Urothelium cell line (cell line): ENCODE data around the gene CAMKK2.
"Not testable (repeated sequence)": the region's sequence is repeated elsewhere in the genome, so short reads cannot be mapped to it uniquely, and the experiment has no call there.

Source experiments
- DNase-seq: peaks from one replicate; pipeline ENCODE4 v3.0.0; 2011; ENCODE audit warnings: low spot score, mixed read lengths
- FAIRE-seq: peaks from 2 replicates; lab custom pipeline; 2011; peaks lifted over from hg19 to GRCh38; lab: Jason Lieb, UNC

The CAMKK2 gene

DNA sequence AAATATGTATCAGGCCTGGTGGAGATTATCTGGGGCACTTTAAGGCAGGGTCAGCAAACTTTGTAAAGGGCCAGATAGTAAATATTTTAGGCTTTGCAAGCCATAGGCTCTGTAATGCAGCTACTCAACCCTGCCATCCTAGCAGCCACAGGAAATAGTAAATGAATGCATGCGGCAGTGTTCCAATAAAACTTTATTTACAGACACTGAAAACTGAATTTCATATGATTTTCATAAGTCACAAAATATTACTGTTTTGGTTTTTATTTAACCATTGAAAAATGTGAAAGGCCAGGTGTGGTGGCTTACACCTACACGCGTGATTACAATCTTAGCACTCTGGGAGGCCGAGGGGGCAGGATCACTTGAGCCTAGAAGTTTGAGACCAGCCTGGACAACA is 3.2 kb upstream of the CAMKK2 start:
- FAIRE-seq = no peak
- no peak for DNase-seq

DNA sequence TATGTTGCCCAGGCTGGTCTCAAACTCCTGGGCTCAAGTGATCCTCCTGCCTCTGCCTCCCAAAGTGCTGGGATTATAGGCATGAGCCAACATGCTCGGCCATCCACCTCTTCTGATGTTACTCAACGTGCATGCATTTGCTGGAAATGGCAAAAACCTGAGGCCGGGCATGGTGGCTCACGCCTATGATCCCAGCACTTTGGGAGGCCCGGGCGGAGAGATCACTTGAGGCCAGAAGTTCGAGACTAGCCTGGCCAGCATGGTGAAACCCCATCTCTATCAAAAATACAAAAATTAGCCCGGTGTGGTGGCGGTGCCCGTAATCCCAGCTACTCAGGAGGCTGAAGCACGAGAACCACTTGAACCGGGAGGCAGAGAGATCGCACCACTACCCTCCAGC is 1.9 kb upstream of the CAMKK2 start:
- FAIRE-seq, DNase-seq: not testable (repeated sequence)

DNA sequence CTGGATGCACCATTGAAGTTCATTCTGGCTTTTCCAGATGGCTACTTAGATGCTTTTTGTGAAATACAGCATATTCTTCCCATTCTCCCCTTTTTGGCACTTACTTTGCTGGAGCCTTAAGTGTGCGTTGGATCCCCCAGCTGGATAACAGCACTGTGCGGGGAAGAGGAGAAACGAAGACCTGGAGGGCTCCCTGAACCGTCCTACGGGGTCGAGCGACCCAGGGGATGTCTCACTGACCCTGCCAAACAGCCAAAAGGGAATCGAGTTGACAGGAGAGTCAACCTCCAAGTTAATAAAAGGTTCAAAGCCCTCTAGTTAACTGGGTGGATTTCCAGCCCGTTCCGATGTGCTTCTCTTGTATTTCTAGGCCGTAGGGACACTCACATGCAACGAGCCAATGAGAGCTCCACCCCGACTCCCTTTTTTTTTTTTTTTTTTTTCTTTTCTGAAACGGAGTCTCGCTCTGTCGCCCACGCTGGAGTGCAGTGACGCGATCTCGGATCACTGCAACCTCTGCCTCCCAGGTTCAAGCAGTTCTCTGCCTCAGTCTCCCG is 1.0 kb upstream of the CAMKK2 start:
- DNase-seq (peak; percentile 34), FAIRE-seq (no peak)

DNA sequence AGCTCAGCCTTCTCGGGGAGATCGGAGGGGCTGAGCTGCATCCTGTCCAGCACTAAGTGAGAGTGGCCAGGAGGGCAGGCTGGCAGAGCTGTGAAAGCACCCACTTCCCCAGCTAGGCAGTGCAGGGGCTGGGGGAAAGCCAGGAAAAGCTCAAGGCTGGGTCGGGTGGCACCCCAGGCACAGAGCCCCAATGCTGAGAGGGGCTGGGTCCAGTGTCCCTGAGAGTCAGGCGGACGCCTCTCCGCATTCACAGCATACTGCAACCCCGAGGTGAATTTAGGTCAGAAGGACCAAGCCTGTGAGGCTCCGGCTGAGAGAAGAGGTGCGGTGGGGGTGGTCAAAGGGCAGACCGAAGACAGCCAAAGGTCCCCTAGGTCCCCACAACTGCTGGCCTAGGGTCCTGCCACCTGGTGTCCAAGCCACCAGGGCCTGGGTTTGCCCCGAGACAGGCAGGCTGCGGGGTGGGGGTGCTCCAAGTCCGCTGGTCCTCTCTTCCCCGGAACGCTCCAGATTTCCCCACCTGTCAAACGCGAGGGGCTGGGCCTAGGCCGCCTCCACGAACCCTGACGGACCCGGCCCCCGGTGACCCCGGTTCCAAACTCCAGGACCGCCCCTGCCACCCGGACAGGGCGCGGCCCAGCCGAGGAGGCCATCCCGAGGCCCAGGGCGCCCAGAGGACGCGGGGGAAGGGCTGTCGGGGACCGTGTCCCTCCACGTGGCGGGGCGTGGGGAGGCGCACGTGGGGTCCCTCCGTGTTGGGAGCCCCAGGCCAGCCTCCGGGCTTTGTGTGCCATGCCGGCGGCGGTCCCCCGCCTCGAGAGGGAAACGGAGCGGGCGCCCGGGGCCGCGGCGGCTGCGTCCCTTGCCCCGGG is 527 bp downstream of the CAMKK2 start:
- peak; percentile 24 for DNase-seq
- FAIRE-seq = no peak

DNA sequence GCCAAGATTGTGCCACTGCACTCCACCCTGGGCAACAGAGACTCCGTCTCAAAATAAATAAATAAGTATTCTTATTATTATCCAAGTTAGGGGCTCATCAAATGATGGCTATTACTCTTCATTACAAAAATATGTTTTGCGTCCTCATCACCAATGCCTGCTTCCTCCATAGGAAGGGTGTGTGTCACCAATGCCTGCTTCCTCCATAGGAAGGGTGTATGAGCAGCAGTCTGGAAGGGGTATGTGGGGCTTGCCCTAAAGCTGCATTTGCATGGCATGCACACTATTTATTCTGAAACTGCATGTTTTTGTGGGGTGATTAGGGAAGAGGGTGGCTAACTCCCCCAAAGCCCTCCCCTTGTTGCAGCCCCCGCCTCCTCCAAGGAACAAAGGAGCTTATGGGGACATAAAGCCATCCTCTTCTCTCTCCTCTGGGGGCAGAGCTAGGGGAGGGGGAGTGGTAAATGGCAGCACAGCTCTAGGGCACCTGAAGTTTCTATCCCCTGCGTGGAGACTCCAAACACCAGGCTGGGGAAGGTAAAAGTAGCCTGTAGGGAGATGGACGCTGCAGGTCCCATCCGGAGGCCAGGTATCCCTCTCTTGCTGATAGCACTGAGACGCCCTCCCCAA is 1.3 kb downstream of the CAMKK2 start:
- no peak for FAIRE-seq
- DNase-seq = peak; percentile 27

DNA sequence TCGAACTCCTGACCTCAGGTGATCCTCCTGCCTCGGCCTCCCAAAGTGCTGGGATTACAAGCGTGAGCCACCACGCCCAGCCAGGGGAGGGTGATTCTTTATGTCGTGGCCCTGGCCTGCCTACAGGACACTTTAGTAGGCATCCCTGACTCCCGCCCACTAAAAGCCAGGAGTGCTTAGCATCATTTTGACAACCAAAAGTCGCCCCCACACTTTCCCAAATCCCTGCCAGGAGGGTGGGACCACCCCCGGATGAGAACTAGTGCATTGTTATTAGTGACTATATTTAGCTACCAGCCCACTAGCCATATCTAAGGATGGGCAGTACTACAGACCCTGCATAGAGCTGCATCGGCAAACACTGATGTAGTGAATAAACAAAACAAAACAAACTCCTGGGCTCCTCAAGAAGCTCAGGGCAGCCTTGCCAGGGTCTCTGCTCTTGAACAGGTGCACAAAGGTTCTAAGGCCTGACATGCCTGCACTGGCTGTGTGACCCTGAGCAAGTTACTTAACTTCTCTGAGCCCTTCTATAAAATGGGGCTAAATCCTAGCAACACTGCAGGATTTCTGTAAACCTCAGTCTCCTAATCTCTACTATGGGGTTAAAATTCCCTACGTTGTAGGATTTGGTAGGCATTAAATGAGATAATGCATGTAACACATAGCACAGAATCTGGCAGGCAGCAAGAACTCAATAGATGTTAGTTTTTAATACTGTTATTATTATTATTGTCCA is 2.2 kb downstream of the CAMKK2 start:
- FAIRE-seq = no peak

DNA sequence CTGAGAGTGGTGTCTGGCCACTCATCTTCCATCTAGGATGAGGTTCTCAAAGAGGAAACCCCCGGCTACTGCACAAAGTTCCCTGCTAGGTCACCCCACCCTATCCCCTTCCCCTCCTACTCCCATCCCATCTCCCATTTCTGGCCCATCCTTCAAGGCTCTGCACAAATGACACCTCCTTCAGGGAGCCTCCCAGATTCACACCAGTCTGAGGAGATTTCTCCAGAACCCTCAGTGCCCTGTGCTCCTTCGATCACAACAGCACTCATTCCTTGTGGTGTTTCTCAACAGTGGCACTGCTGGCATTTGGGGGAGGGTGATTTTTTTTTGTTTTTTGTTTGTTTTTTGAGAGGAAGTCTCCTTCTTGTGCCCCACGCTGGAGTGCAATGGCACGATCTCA is 2.9 kb downstream of the CAMKK2 start:
- FAIRE-seq (no peak), DNase-seq (no peak)

More for the DNA sequence above, 2.2 kb downstream of the CAMKK2 start:
- no peak for DNase-seq

DNA sequence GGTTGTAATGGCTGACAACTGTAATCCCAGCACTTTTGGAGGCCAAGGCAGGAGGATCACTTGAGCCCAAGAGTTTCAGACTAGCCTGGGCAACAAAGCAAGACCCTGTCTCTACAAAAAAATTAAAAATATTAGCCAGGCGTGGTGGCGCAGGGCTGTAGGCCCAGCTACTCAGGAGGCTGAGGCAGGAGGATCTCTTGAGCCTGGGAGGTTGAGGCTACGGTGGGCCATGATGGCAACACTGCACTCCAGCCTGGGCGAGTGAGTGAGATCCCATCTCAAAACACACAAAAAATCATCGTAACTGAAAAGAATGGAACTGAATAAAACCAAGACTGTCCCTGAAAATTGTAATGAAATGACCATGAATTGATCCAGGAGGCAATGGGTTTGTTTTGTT is 6.1 kb downstream of the CAMKK2 start:
- DNase-seq = no peak
- FAIRE-seq = no peak

DNA sequence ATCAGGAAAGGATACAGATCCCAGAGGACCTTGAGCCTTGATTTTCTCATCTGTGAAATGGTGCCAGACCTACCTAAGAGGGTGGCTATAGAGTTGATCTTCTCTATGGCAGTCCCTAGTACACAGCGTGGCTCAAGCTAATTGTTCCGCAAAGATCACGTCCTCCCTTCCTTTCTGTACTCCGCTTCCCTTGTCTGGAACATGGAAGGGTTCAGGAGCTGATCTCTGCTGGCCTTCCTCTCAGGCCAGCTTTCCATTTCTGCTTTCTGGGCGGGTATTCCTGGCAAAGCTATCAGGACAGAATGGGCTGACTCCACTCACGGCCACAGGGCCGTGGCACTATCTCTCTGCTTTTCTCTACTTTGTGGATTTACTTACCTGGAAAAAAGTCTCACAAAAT is 6.5 kb downstream of the CAMKK2 start:
- no peak for DNase-seq
- no peak for FAIRE-seq

DNA sequence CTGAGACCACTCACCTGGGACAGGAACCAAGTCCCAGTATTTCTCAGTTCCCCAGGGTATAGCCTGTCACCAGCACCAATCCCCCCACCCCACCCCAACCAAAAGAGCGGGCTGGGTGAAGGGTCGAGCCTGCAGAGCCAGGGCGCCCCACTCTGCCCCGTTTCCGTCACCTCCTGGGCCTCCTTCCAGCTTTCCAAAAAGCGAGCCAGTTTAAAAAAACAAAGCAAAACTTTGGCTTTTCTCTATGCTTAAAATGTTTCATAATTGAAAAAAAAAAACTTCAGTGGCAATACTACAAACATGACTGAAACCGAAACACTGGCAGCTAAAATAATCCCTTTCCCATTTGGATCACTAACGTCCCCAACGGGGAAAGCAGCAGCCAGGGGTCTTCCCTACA is 7.5 kb downstream of the CAMKK2 start:
- FAIRE-seq = no peak

DNA sequence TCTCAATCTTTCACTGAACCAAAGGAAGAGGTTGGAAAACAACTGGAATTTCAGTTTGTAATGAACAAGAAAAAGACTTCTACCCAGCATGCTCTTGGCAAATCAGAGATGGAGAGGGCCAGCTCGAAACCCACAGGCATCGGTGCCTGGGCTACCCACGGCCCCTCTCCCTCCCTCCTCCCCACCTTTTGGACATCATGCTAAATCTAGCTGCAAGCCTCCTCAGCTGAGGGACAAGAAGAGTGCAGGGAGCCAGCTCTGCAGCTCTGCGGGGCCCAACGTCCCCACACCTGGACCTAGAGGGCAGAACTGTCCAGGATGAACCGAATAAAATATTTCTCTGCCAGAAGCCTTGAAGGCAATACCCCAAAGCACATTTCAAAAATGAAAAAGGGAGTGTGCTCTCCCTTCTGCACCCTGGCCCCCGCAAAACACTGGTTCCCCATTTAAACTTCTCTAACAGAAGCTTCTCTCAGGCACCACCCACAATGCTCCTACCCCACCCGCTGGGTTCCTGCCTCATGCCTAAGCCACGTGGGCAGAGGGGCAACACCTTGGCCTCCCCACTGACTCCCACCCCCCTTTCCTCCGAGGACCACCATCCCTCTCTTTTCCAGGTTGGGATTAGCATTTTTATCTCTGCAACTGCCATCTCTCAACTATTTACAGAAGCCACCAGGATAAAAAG is 8.2 kb downstream of the CAMKK2 start:
- FAIRE-seq (no peak), DNase-seq (no peak)

More for the DNA sequence above, 7.5 kb downstream of the CAMKK2 start:
- DNase-seq = no peak

DNA sequence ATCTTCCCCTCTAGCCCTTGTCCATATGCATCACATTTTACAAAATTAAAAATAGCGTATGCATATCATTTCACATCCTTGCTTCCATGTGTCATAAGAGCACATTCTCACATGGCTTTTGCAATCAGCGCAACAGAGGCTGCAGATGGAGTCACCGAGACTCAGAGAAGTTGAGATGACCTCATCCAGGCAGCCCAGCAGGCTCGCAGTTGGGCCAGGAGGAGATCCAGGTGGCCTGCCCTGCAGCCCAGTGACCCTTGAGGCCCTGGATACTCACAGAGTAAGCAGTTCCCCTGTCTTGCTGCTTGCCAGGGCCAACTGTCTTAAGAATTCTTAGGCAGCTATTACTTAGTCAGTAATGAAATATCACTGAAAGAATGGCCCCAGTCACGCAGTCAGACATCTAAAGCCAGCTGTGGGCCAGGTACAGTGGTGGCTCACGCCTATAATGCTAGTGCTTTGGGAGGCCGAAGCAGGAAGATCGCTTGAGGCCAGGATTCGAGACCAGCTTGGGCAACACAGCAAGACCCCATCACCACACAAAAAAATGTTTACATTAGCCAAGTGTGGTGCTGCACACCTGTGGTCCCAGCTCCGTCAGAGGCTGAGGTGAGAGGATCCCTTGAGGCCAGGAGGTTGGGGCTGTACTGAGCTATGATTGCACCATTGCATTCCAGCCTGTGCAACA is 9.1 kb downstream of the CAMKK2 start:
- FAIRE-seq = no peak
- no peak for DNase-seq

DNA sequence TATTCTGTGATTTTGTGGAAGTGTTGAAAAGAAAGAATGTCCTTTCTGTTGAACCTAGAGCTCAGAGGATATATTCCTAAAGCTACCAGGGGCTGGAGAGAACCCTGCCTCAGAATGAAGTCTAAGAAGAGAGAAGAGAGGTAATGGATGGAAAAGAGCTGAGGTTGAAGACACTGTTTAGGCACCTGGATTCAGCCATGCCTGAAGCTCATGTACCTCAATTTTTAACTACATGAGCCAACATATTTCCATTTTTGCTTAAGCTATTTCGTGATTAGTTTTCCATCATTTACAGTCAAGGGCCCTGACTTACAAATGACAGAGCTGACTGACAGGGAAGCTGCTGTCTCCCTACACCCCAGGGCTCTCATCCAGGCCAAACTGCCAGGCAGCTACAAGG is 10.7 kb downstream of the CAMKK2 start:
- DNase-seq (no peak), FAIRE-seq (no peak)

DNA sequence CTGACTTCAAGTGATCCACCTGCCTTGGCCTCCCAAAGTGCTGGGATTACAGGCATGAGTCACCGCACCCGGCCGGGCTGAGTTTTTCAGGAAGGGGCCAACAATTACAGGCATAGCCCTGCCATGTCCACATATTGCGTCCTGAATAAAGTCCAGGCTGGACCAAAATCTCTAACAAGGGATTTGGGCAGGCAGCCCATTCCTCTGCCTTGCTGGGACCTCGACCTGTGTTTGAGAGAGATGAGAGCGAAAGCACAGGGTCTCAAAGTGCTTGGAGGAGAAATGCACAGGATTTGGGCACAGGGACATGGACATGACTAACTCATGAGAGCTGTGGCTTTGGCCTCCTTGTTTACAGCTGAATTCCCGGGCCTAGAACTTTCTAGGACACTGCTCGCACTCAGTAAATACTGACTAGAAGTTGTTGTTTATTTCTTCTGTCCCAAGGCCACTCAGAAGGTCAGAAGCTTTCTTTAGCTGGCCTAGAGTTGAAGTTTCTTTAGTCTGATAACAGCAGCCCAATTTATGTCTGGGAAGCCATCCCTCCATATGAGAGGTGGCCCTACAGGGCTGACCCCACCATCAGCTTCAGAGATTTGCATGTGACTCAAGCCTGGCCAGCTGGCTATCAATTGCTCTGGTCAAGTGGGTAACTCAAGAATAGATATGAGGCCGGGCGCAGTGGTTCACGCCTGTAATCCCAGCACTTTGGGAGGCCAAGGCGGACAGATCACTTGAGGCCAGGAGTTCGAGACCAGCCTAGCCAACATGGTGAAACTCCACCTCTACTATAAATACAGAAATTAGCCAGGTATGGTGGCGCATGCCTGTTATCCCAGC is 11.7 kb downstream of the CAMKK2 start:
- no peak for FAIRE-seq

DNA sequence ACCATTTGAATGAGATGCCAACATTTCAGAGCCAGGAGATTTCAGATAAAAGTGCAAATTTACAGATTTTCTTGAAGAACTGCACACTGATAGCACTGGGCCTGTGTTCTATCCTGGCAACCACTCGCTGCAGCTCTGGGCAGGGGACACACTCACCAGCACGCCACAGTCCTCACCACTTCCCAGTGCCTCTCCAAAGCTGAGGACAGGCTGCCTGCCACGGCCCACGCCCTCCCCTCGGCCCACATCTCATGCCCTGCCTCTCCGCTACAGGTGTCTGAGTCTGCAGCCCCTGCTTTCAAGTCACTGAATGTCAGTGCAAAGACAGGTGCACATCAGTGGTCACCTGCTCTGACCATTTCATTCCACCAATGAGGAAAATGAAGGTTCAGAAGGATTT is 12.7 kb downstream of the CAMKK2 start:
- no peak for DNase-seq
- FAIRE-seq = no peak

More for the DNA sequence above, 11.7 kb downstream of the CAMKK2 start:
- no peak for DNase-seq

DNA sequence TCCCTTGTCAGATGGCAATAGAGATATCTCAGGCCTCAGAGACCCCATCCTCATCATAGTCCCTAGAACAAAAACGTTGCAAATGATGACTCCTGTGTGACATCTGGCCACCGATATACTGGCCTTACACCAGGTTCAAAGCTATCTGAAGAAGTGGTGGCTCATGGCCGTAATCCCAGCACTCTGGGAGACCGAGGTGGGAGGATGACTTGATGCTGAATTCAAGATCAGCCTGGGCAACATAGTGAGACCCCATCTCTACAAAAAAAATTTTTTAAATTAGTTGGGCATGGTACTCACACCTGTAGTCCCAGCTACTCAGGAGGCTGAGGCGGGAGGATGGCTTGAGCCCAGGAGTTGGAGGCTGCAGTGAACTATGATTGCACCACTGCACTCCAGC is 13.1 kb downstream of the CAMKK2 start:
- no peak for DNase-seq
- FAIRE-seq = no peak

DNA sequence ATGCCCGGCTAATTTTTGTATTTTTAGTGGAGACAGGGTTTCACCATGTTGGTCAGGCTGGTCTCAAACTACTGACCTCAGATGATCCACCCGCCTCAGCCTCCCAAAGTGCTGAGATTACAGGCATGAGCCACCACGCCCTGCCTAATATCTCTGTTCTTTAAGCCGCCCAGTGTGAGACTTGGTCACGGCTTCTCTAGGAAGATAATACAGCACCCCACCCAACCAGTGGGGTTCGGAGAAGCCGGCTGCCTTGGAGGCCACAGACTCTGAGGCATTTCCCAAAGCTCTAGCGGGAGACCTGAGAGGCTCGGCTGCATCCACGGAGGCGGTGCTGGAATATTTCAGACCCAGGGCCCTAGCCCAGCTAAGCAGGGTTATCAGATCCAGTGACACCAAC is 13.6 kb downstream of the CAMKK2 start:
- not testable (repeated sequence) for DNase-seq, FAIRE-seq

DNA sequence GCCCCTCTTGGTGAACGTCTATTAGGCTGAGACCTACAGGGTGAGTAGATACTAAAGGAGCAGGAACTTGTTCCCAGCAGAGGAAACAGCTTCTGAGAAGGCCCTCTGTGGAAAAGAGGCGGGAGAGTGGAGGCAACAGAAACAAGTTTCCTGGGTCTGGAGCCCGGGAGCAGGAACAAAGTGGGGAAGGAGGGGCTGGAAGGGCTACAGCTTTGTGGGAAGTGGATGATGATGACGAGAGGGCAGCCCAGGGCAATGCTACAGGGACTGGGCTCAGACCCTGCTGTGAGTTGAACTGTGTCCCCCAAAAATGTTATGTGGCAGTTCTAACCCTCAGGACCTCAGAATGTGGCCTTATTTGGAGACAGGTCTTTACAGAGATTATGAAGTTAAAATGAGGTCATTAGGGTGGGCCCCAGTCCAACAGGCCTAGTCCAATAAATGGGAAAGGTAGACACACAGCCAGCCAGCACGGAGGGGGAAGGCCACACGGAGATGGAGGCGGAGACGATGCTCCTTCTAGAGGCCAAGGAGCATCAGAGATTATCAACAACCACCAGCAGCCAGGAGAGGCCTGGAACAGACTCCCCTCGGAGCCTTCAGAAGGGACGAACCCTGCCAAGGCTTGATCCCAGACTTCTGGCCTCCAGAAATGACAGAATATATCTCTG is 14.3 kb downstream of the CAMKK2 start:
- FAIRE-seq (no peak), DNase-seq (no peak)

DNA sequence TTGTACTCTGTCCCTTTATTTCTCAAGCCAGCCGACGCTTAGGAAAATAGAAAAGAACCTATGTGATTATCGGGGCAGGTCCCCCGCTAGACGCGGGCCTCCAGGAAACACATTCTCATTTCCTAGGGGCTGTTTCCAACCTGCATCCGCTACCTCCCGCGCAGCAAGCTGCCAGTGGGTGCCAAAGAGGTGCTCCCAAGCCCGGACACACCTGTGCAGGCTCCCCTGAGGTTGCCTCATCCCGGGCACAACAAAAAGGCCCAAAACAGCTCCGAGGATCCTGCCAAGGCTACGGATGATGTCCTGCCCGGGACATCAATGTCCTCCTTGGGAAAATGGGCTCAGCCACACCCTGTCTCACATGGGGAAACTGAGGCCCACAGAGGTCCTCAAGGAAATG is 15.4 kb downstream of the CAMKK2 start:
- DNase-seq, FAIRE-seq: not testable (repeated sequence)
